HG03139 (cell line): Measurements from ENCODE around the gene RASSF5.

Source experiments
- ATAC-seq: cut with Tn5 transposase; IDR thresholded peaks from one replicate; pipeline ENCODE4 v1.9.1; 2021; ENCODE audit not compliant: unreplicated experiment

The RASSF5 gene

DNA sequence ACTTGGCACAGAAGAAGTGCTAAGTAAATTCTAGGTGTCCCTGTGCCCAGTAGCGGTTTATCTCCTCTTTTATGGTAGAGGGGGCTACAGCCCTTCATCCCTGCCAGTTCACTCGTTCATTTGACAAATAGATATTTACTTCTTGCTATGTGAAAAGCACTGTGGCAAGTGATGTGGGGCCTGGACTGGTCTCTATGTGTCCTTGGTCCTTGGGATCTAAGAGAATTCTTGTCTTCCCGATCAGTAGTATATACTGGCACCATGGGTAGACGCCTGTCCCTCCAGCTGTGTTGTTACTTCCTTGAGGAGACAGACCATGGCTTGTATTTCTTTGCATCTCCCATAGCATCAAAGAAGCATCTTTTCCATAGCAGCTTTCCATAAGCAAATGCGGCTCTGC, 75.2 kb downstream of the RASSF5 start:
- no peak for ATAC-seq

DNA sequence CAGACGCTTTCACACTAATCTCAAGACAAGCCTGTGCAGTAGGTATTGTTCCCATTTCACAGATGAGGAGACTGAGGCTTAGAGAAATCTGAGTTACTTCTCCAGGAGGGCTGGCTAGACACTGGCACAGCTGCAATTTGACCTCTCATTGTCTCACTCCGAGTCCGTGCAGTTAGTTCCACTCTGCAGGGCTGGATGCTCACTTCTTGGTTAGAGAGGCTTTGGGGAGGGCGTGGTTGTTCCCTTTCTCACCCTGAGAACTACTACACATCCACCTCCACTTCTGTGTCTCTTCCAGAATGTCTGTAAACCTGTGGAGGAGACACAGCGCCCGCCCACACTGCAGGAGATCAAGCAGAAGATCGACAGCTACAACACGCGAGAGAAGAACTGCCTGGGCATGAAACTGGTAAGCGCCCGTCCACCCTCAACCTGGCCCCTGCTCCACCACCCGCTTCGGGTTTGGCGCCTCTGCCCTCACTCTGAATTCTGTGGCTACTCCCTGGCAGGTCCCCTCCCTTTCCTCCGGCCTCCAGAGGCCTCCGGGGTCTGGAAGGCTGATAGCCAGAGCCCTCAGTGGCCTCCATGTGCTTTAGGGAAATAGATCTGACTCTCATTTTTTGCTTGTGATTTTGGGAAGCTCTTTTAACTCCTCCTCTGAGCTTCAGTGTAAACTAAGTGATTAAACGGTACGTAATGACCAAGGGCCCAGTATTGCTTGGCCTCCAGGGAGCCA, 75.8 kb downstream of the RASSF5 start:
- no peak for ATAC-seq

DNA sequence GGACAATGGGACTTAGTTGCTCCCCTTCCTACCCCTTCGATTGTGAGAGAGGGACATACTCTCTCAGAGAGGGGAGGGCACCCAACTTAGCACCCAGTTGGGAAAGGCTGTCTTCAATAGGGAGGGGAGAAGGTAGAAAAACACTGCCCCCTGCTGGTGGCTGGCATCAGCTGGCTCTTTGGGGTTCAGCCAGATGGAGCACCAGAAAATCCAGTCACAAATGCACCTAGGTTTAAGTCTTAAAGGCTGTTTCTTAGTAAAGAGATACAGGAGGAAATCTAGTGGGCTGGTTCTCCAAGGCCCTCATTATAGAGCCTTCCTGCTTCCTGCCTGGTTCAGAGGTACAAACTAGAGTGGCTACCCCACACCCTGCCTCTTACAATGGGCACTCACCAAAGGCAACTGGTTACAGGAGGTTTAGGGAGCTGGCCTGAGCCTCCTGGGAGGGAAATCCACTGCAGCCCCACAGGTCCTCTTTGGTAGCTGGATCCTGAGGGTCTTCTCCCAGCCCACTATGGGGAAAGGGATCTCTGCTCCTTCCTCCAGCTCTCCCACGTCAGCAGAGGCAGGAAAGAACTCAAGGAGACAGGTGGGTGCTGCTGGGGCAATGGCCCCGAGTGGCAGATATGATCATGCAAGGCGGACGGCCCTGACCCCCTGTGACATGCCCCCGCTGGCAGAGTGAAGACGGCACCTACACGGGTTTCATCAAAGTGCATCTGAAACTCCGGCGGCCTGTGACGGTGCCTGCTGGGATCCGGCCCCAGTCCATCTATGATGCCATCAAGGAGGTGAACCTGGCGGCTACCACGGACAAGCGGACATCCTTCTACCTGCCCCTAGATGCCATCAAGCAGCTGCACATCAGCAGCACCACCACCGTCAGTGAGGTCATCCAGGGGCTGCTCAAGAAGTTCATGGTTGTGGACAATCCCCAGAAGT, 76.6 kb downstream of the RASSF5 start:
- ATAC-seq, result no peak

DNA sequence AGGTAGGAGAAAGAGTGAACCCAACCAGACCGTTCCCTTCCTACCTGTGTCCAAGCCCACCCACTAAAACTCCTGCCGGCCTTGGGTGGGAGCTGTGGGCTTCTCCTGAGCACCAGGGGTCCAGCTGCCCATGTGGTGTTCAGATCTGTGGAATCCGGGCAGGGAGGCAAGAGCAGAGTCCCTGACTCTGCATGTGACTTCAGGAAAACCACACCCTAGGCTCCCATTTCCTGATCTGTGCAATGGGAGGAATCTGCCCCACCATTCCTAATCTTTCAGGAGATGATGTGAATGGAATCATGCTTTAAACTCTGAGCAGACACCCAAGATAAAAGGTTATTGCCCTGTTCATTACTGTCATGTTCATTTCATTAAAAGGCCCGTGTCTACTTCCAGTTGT, 77.4 kb downstream of the RASSF5 start:
- no peak for ATAC-seq

DNA sequence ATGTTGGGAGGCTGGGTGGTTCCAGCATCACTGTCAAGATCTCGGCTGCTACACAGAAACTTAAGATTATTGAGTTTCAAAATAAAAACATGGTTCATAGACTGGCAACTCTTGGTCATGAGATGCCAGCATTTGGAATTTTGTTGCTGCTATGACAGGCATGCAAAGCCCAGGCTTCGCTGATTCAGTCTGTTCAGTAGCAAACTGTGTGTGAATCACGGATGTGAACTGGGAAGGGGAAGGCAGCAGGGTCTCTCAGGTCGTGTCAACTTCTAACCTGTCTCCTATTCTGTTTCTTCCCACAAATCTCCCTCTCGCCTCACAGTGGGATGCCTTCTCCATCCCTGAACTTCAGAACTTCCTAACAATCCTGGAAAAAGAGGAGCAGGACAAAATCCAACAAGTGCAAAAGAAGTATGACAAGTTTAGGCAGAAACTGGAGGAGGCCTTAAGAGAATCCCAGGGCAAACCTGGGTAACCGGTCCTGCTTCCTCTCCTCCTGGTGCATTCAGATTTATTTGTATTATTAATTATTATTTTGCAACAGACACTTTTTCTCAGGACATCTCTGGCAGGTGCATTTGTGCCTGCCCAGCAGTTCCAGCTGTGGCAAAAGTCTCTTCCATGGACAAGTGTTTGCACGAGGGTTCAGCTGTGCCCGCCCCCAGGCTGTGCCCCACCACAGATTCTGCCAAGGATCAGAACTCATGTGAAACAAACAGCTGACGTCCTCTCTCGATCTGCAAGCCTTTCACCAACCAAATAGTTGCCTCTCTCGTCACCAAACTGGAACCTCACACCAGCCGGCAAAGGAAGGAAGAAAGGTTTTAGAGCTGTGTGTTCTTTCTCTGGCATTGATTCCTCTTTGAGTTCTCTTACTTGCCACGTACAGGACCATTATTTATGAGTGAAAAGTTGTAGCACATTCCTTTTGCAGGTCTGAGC, 79.4 kb downstream of the RASSF5 start:
- ATAC-seq, result no peak

DNA sequence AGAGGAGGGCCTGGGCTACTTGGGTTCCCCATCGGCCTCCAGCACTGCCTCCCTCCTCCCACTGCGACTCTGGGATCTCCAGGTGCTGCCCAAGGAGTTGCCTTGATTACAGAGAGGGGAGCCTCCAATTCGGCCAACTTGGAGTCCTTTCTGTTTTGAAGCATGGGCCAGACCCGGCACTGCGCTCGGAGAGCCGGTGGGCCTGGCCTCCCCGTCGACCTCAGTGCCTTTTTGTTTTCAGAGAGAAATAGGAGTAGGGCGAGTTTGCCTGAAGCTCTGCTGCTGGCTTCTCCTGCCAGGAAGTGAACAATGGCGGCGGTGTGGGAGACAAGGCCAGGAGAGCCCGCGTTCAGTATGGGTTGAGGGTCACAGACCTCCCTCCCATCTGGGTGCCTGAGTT, 80.6 kb downstream of the RASSF5 start:
- no peak for ATAC-seq

DNA sequence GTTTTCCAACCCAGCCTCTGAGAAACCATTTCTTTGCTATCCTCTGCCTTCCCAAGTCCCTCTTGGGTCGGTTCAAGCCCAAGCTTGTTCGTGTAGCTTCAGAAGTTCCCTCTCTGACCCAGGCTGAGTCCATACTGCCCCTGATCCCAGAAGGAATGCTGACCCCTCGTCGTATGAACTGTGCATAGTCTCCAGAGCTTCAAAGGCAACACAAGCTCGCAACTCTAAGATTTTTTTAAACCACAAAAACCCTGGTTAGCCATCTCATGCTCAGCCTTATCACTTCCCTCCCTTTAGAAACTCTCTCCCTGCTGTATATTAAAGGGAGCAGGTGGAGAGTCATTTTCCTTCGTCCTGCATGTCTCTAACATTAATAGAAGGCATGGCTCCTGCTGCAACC, 81.2 kb downstream of the RASSF5 start:
- ATAC-seq, result no peak

DNA sequence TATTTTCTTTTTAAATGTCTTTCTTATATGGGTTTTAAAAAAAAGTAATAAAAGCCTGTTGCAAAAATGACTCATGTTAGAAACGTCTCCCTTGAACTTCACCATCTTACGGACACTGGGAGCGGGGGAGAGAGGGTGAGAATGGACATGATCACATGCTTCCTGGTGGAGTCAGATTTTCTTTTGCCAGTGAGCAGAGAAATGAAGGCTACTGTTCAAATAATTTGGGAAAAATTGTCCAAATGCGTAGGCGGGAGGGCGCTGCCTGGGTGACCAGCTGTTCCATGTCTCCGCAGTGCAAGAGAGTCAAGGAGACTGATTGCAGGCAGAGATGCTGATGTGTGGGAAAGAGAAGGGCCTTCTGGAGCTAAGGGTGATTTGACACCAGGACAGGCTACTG, 81.9 kb downstream of the RASSF5 start:
- no peak for ATAC-seq

DNA sequence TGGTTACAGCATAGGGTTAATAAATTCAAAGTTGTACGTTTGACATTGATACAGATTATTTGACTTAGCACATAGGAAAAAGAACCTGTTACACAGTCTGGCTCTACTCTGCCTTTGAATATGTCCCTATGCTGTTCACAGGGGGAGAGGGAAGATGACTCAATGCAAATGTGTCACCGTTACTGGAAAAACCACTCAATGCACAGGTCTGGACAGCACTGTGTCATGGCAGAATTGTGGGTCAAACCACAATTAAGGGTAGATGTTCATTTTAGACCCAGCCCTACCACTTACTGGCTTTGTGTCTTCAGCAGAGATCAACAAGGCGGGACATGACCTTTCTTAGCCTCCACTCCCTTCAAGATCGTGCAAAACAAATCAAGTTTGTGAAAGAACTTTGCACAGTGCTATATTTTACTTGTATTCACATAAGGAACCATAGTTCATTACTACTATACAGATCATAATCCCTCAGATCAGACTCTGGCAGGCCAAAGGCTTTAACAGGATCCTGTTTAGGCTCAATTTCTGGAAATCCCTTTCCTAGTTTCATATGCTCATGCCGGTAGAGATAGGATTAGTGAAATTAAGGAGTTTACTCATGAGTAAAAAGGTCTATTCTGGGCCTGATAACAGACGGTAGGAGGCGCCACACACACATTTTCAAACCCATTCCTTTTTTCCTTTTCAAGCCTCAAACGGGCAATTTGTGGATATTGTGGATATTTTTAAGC, 82.9 kb downstream of the RASSF5 start:
- ATAC-seq, result no peak

DNA sequence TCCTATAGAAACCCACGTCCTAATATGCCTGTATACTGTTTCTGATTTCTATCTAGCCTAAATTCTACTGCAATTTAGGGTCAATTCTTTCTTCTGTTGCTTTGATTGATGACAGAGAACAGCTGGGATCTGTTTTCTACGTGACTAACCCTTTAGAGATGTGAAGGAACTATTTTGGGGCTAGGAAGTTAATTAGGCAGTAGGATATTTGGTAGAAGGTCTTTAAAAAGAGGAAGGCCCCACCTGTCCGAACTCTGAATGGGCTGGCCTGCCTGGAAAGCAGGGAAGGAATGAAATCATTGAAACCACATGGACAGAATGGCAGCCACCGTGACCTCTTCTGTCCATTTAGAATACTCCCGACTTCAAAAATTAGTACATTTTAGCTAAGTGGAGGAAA, 83.9 kb downstream of the RASSF5 start:
- ATAC-seq, result no peak

DNA sequence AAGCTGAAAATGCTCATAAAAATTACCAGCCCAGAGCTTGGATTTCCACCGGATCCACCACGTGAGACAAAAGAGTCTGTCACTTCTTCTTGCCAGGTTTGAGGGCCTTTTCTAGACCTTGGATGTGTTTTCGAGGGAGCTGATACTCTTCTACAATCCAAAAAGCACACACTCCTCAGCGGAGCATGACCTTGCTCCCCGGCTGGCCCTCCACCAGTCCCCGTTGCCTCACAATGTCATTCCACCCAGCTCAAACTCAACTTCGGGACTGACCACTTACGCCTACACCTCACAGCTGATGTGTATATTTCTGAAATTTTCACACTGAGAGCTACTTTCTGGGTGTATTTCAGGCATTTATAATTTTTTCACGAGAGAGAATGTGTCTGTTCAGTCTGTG, 84.4 kb downstream of the RASSF5 start:
- no peak for ATAC-seq

DNA sequence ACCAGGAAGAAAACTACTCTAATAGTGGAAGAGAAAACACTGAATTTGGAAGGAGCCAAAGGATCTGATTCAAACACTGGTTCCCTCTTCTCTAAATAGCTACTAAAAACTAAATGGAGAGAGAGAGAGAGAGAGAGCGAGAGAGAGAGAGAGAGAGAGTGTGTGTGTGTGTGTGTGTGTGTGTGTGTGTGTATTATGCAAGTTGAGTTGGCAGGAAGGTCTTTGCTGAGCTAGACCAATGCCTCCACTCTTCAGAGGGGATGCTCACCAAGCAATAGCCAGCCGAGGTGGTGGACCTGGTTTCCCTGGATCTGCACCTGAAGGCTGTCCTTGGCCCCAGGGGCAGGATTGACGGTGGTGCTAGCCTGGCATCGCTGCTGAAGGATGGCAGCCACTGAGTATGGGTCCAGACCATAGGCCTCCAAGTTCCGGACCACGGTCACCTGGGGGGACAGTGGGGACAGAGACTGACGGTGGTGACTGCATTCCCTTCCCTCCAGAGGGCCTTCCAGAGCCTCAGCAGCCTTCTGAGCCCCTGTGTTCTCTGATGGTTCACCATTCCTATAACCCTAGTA, 86.1 kb downstream of the RASSF5 start:
- ATAC-seq, result no peak

DNA sequence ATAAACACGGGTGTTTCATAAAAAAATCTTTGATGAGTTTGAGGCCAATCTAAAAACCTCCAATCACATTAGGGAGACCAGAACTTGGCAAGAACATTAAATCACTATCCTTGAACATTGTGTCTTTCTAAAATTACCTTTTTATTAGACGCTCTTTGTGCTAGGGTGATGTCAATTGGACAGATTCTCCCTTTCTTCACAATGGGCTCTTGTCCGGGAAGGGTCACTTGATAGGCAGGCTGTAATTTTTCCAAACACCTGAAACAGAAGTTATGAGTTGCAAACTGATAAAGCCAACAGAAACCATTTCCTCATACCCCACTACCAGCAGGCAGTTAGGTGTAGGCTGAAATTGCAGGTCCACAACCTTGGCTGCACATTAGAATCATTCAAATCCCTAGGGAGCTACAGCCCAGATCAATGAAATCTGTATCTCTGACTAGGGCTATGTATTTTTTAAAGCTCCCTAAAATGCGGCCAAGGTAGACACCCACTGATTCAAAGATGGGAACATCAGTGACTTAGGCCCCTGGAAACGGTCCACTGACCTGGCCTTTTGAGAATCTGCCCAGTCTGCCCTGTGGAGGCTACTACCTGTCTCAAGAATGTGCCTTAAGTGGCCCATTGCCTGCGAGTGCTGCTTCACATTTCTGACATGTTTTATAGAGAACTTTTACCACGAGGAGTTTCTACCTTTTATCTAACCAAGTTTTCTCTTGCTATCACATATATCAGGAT, 88.4 kb downstream of the RASSF5 start:
- no peak for ATAC-seq

DNA sequence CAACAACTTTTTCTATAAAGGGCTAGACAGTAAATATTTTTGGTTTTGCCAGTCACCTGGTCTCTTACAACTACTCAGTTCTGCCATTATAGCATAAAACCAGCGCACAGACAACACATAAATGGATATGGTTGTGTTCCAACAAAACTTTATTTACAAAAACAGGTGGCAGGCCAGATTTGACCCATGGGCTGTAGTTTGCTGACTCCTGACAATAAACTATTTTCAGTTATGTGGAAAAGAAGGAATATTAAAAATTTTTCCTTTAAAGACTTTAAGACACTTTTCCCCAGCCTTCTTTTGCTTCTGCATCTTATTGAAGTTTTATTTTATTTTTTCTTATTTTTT, 89.0 kb downstream of the RASSF5 start:
- no peak for ATAC-seq

DNA sequence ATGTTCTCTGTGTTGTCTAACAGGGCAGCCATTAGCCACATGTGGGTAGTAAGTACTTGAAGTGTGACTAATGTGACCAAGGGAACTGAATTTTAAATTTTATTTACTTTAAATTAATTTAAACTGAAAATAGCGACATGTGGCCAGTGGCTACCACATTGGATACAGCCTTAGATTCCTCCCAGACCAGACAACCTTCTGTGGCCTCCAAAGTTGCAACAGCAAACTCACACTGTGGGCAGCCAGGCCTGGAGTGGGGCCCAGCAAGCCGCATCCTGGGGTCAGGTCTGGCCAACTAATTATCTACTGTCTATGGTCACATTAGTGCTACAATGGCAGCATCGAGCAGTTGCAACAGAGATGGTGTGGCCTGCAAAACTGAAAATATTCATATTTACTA, 93.2 kb downstream of the RASSF5 start:
- no peak for ATAC-seq

DNA sequence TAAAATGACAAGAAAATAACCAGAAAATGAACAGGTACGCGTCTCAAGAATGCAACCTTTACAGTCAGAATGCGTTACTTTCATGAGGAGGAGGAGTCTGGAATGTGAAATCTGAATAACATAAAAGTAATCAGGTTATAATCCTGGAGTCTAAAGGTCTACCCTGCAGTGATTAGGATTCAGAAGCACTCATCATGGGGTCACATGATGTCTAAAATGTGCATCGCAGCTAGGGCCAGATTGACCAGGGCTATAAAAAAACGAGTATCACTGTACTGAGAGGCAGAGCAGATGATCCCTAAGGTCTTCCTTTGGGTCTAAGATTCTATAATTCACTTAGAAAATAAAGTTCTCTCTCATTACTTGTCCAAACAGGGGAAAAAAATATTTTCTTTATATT, 97.5 kb downstream of the RASSF5 start:
- ATAC-seq, result no peak

DNA sequence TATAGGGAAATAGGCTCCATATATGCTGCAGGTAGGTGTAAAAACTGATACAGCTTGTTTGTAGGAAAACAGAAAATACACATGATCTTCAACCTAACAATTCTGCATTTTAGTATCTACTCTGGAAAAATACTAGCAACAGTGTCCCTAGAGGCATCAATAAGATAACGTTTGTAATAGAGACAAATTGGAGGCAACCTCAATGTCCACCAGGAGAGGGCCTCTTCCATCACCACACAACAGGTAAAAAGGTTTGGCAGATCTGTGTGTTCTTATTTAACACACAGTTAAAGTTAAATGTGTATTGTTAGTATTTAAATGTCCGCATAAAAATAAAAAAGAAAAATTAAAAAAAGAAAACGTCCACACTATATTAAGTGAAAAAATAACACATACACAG, 99.5 kb downstream of the RASSF5 start:
- ATAC-seq, result no peak

DNA sequence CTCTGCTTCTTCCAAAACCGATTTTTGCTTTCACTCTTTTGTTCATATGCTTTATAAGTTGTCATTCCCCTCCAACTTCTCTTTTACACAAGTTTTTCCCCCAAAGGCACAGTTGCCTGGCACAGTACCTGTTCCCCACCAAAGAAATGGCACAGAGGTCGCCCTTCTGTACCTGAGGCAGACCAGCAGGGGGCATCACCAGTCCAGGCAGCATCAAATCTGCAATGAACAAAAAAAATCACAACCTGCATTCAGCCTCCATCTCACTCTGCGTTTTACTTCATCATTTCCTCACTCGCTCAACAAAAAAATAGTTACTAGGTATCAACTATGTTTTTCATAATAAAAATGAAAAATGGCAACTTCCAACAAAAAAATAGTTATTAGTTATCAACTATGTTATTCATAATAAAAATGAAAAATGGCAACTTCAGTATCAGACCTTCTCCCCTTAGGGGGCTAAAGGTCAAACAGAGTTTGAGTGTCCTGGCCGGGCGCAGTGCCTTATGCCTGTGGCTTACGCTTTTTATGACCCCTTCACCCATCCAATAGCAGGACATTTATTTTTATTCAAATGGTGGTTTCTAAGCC, 100.9 kb downstream of the RASSF5 start:
- no peak for ATAC-seq
